ENCODE data around the gene RGR.

RGR gene

DNA sequence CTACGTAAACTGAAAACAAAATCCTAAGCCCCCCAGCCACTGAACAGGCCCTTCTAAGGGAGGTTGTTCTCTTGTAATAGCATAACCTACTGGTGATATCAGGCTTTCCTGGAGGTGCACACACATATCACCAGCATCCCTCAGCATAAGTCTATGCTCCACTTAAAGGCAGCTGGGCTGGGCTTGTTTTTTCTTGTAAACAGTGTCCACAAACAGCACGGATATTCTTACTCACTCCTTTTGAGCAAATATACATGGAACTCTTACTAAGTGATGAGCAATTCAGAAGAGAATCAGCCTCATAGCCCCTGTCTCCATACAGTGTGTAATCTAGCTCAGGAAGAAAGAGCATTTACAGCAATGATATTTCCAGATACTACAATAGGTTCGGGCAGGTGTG lies 5.9 kb upstream of the RGR start:
- no peaks in the 10 kb centered on the region for H3K79me2 ChIP-seq
- TF ChIP-seq, protein P1, sequence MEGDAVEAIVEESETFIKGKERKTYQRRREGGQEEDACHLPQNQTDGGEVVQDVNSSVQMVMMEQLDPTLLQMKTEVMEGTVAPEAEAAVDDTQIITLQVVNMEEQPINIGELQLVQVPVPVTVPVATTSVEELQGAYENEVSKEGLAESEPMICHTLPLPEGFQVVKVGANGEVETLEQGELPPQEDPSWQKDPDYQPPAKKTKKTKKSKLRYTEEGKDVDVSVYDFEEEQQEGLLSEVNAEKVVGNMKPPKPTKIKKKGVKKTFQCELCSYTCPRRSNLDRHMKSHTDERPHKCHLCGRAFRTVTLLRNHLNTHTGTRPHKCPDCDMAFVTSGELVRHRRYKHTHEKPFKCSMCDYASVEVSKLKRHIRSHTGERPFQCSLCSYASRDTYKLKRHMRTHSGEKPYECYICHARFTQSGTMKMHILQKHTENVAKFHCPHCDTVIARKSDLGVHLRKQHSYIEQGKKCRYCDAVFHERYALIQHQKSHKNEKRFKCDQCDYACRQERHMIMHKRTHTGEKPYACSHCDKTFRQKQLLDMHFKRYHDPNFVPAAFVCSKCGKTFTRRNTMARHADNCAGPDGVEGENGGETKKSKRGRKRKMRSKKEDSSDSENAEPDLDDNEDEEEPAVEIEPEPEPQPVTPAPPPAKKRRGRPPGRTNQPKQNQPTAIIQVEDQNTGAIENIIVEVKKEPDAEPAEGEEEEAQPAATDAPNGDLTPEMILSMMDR (IDR thresholded peaks at IDR 0.05): no peak
- H3K4me2 ChIP-seq (ENCODE audit: low read length): no peak overlapping the region
- no peak overlapping the region for H2AFZ ChIP-seq
- H3K4me3 ChIP-seq (ENCODE audit: low read depth, low read length): no peak overlapping the region
- H3K9ac ChIP-seq: no peak overlapping the region
- no peaks in the 10 kb centered on the region for H3K36me3 ChIP-seq (ENCODE audit: control insufficient read depth, insufficient read depth, low read length)
- no peaks in the 10 kb centered on the region for H3K4me1 ChIP-seq
- no peak overlapping the region for H3K27ac ChIP-seq
- H3K27me3 ChIP-seq (ENCODE audit: control insufficient read depth, insufficient read depth, low read length): no peaks in the 10 kb centered on the region
- H3K9me3 ChIP-seq (ENCODE audit: control insufficient read depth, low read length): no peaks in the 10 kb centered on the region

DNA sequence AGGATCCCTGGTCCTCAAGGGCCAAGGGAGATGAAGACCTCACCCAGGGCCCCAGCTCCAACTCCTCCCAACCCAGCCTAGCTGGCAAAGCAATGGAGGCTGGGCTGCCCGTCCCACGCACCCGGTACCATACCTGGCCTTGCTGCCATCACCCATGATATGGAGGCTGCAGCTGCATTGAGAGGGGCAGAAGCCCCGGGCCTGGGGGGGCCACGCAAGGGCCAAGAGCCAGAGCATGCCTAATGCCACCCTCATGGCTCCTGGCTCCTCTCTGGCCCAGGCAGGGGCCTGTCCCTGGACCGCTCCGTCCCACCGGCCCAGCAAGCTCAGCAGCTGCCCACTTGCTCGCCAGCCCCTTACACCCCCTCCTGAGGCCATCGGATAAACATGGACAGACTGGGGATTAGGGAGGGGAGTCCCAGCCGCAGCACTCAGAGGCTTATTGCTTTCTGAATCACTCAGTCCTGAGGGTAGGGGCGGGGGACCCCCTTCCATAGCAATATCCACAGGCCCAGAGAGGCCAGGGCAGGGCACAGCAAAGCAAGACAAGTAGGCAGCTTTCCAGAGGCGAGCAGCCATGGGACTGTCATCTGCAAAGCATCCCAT lies 3.6 kb upstream of the RGR start, which contains the start of gene LRIT1:
LRIT1 (minus strand) TSS at position 362 of the 606 bp plus-strand sequence; CDS start at position 255, 107 bp downstream.
- no peak within 1 kb of the TSS for H3K9ac ChIP-seq
- no peak within 1 kb of the TSS for H3K4me2 ChIP-seq (ENCODE audit: low read length)
- H3K9me3 ChIP-seq (ENCODE audit: control insufficient read depth, low read length): no peaks in the 10 kb centered on the region
- TF ChIP-seq, protein P1 (IDR thresholded peaks at IDR 0.05): no peak
- no peaks in the 10 kb centered on the region for H3K27me3 ChIP-seq (ENCODE audit: control insufficient read depth, insufficient read depth, low read length)
- H3K36me3 ChIP-seq (ENCODE audit: control insufficient read depth, insufficient read depth, low read length): no peaks in the 10 kb centered on the region
- H3K4me1 ChIP-seq: no peaks in the 10 kb centered on the region
- no peaks in the 10 kb centered on the region for H3K79me2 ChIP-seq
- H3K4me3 ChIP-seq (ENCODE audit: low read depth, low read length): no peak within 1 kb of the TSS
- H3K27ac ChIP-seq: no peak within 1 kb of the TSS
- H2AFZ ChIP-seq: no peak within 1 kb of the TSS

DNA sequence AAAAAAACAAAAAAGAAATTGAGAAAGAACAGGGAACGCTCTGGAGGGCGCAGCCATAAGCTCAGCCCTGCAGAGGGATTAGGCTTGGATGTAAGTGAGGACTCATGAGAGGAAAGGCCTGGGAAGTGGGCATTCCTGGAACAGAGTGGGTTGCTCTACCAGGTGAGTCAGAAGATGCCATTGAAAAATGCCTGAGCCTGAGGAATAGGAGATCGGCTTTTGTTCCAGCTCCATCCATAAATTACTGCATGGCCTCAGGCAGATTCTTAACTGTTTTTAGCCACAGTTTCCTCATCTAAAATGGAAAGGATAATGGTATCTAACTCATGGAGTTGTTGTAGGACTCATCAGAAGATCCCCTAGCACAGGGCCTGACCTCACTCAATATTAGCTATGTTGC lies 1.1 kb upstream of the RGR start:
- Histone ChIP-seq H3K79me2 (no peaks in the 10 kb centered on the region), H3K4me1 (no peaks in the 10 kb centered on the region), H3K27me3 (ENCODE audit: control insufficient read depth, insufficient read depth, low read length) (no peaks in the 10 kb centered on the region), H3K9ac (no peak overlapping the region), H3K27ac (no peak overlapping the region), H3K4me3 (ENCODE audit: low read depth, low read length) (no peak overlapping the region), H3K9me3 (ENCODE audit: control insufficient read depth, low read length) (no peaks in the 10 kb centered on the region), H3K36me3 (ENCODE audit: control insufficient read depth, insufficient read depth, low read length) (no peaks in the 10 kb centered on the region), H3K4me2 (ENCODE audit: low read length) (no peak overlapping the region), H2AFZ (no peak overlapping the region)
- TF ChIP-seq, protein P1 (IDR thresholded peaks at IDR 0.05): no peak

DNA sequence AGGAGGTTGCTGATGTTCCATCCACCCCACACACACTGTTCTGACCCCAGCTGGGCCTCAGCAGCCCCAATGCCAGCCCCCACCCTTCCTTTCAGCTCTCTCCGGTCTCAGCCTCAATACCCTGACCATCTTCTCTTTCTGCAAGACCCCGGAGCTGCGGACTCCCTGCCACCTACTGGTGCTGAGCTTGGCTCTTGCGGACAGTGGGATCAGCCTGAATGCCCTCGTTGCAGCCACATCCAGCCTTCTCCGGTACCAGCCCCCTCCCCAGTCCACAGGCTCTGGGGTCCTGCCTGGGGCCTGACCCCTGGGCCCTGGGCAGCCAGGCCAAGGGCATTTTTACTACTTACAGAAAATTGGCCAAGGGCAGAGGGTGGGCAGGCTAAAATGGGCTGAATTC lies 2.6 kb downstream of the RGR start:
- Histone ChIP-seq H3K4me2 (ENCODE audit: low read length) (no peak overlapping the region), H3K27me3 (ENCODE audit: control insufficient read depth, insufficient read depth, low read length) (no peaks in the 10 kb centered on the region), H2AFZ (no peak overlapping the region), H3K9ac (no peak overlapping the region), H3K4me3 (ENCODE audit: low read depth, low read length) (no peak overlapping the region), H3K79me2 (no peaks in the 10 kb centered on the region), H3K4me1 (no peaks in the 10 kb centered on the region), H3K27ac (no peak overlapping the region), H3K36me3 (ENCODE audit: control insufficient read depth, insufficient read depth, low read length) (no peaks in the 10 kb centered on the region), H3K9me3 (ENCODE audit: control insufficient read depth, low read length) (no peaks in the 10 kb centered on the region)
- TF ChIP-seq, protein P1 (IDR thresholded peaks at IDR 0.05): no peak

DNA sequence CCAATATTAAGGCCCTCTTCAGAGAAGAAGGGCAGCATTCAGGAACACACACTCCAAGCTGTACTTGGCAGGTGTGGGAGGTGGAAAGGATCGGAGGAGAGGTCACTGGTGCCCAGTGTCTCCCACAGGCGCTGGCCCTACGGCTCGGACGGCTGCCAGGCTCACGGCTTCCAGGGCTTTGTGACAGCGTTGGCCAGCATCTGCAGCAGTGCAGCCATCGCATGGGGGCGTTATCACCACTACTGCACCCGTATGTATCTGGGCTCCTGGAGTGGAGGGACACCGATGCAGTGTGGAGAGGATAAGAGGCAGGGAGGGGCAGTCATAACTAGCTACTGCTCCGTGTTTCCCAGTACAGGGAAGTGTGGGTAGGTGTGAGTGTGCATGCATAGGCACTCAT lies 3.9 kb downstream of the RGR start:
- no peaks in the 10 kb centered on the region for H3K9me3 ChIP-seq (ENCODE audit: control insufficient read depth, low read length)
- no peaks in the 10 kb centered on the region for H3K36me3 ChIP-seq (ENCODE audit: control insufficient read depth, insufficient read depth, low read length)
- no peak overlapping the region for H2AFZ ChIP-seq
- H3K79me2 ChIP-seq: no peaks in the 10 kb centered on the region
- H3K4me3 ChIP-seq (ENCODE audit: low read depth, low read length): no peak overlapping the region
- no peaks in the 10 kb centered on the region for H3K4me1 ChIP-seq
- no peak overlapping the region for H3K4me2 ChIP-seq (ENCODE audit: low read length)
- no peak overlapping the region for H3K27ac ChIP-seq
- H3K9ac ChIP-seq: no peak overlapping the region
- H3K27me3 ChIP-seq (ENCODE audit: control insufficient read depth, insufficient read depth, low read length): no peaks in the 10 kb centered on the region
- TF ChIP-seq, protein P1 (IDR thresholded peaks at IDR 0.05): no peak

Data from parathyroid adenoma (tissue), 2 donors.